ENCODE data around the gene RBMY1F.
"Not testable (repeated sequence)": the region's sequence is repeated elsewhere in the genome, so short reads cannot be mapped to it uniquely, and the experiment has no call there.

Gene RBMY1F

GRCh38 chrY:22182823-22183222 is at the start of gene RBMY1F:
TSS of gene RBMY1F (minus strand) at chrY:22182923. CDS start at chrY:22180969, 1,954 bp downstream.
- DNase-seq: not testable (repeated sequence)

- DNase-seq: not testable (repeated sequence)
Measured at GRCh38 chrY:22151144-22151543, 31.6 kb downstream of the RBMY1F start.

- DNase-seq: not testable (repeated sequence)
Measured at GRCh38 chrY:22141011-22141695, 41.6 kb downstream of the RBMY1F start.

- DNase-seq: not testable (repeated sequence)
Measured at GRCh38 chrY:22134719-22135118, 48.0 kb downstream of the RBMY1F start.

GRCh38 chrY:22130494-22130893 is 52.2 kb downstream of the RBMY1F start:
- DNase-seq: not testable (repeated sequence)

Data from NCI-H1930 (cell line).